HG02759 (cell line): ENCODE measurements around the gene FREM2.

Source experiments
- ATAC-seq: cut with Tn5 transposase; IDR thresholded peaks from one replicate; pipeline ENCODE4 v1.9.1; 2021; ENCODE audit warnings: mild to moderate bottlenecking, moderate library complexity; ENCODE audit not compliant: unreplicated experiment

Gene FREM2

GRCh38 chr13:38880397-38880796, 193.5 kb downstream of the FREM2 start:
- ATAC-seq = no peak

DNA sequence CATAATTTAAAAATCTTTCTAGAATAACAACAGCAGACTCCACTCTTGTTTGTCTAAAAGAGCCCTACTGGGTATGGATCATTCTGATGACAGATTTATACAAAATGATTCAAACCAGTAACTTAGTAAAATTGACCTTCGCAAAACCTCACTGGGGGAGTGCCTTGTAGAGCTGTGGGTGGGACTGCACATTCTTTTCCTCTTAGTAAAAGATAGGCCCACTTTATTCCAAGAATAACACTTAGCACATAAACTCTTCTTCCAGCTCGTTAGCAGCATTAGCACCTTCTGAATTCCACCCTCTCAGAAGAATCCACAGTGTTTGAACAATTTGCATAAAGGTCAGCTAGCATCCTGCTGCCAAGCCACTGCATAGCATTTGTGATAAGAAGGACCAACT, 196.9 kb downstream of the FREM2 start:
- no peak for ATAC-seq

- ATAC-seq = no peak
Measured at GRCh38 chr13:38888309-38888708, 201.4 kb downstream of the FREM2 start.

- ATAC-seq = no peak
Measured at GRCh38 chr13:38895075-38895474, 208.2 kb downstream of the FREM2 start.

DNA sequence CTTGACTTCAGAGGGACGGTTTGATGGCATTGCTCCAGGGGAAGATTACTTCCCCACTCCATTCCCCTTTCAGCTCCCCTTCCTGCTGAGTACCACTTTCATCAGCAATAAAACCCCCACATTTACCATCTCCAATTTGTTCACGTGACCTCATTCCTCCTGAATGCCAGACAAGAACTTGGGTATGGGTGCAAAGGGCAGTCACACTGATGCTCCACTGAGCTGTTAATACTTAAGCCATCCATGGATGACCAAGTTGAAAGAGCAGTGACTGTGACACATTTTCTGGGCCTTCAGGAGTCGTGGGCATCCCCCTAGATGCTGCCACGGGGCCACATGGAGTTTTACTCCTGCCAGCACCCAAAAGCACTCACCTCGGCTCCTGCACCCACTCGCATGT, 210.6 kb downstream of the FREM2 start:
- ATAC-seq = no peak

- no peak for ATAC-seq
Measured at GRCh38 chr13:38898481-38898880, 211.6 kb downstream of the FREM2 start.

- ATAC-seq = no peak
Measured at GRCh38 chr13:38899571-38899970, 212.7 kb downstream of the FREM2 start.

DNA sequence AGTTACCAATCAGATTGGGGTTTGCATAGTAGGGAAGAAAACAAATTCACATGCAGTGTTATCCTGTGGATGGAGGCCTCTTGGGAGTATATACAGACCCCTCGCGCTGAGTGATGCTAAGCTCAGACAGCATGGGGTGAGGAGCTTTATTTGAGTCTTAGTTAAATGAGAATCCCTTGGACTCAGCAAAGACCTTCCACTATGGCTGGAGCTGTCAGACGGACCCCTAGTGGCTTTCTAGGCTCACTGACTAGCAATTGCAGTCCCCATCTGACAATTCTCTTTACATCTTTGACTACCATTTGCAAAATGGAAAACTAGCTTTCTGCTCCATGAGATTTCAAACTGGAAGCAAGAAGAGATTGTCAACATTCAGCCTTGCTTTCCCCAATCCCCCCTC, 213.3 kb downstream of the FREM2 start:
- no peak for ATAC-seq

DNA sequence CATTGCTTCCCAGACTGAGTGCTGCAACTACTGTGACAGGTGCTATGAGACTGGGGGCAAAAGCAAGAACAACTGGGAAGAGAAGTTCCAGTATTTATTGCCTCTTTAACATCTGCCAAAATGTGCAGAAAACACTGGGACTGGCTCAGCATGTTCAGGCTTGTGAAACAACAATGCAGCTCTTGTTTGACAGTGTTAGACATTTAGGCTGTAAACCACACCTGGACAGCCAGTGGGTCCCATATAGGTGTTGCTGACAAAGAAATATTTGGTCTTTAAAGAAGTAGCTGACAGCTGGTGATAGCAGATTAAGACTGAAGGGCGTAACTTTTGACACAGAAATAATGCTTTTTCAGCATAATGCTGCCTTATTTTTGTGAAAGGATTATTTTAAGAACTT, 215.7 kb downstream of the FREM2 start:
- no peak for ATAC-seq

DNA sequence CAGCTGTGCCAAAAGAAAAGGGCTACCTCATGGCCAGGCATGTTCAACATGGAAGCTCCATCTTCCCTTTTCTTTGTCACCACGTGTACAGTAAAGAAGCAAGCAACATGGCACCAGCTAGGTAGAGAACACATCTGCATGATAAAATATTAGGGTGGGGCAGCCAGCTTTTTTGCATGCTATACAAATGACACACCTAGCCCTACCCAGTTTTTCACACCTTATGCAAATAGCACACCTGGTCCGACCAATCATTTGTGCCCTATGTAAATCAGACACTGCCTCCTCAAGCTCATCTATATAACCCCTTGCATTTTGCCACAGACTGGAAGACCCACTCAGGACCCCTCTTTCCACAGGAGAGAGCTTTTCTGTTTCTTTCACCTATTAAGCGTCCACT, 218.2 kb downstream of the FREM2 start:
- ATAC-seq = no peak

DNA sequence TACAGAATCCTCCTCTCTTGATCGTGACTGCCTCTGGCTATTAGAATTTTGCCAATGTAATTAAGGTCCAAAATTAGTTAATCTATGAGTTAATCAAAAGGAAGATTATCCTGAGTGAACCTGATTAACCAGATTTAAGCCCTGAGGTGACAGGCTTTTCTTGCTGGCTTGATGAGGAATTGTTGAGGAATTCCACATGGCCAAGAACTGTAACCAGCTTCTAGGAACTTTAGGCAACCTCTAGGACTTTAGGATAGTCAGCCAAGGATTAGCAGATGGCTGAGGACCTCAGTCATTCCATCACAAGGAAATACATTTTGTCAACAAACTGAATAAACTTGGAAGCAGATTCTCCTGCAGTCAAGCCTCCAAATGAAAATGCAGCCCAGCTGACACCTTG, 219.0 kb downstream of the FREM2 start:
- no peak for ATAC-seq

- ATAC-seq = no peak
Measured at GRCh38 chr13:38908574-38908973, 221.7 kb downstream of the FREM2 start.

- no peak for ATAC-seq
Measured at GRCh38 chr13:38914070-38914469, 227.2 kb downstream of the FREM2 start.

GRCh38 chr13:38921081-38921480, 234.2 kb downstream of the FREM2 start:
- no peak for ATAC-seq

DNA sequence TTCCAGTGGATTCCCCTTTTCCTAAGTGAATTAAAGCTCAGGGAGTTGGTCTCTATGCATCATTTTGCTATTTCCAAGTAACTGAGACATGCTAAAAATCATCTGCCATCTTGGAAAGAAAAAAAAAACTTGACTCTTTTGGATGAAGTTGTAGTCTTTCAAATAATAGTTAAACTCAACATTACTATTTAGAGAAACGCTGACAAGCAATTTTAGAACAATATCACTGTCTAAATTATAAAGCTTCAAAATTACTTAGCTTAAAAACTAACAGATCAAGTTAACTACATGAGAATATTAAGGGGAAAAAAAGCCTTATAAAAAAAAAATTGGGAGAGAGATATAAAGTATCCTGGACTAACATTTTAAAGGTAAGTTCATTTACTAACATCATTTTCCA, 235.3 kb downstream of the FREM2 start:
- ATAC-seq = no peak

DNA sequence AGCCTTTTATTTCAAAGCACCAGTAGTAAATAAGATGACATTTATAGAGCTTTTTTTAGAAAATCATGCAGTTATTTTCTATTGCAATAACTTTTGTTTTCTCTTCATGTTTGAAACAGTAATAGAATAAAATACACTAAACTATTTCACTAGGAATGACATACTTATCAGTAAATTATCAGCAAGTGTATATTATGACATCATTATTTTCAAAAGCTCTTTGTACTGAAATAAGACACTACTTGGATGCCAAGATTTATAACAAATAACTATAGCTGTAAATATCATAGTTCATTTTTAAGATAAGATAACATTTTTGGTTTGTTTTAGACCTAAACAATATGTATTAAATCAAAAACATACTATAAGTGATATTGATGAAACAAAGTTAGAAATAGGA, 246.9 kb downstream of the FREM2 start:
- ATAC-seq = no peak
